ENCODE results near the gene BAZ2B.

BAZ2B gene

DNA sequence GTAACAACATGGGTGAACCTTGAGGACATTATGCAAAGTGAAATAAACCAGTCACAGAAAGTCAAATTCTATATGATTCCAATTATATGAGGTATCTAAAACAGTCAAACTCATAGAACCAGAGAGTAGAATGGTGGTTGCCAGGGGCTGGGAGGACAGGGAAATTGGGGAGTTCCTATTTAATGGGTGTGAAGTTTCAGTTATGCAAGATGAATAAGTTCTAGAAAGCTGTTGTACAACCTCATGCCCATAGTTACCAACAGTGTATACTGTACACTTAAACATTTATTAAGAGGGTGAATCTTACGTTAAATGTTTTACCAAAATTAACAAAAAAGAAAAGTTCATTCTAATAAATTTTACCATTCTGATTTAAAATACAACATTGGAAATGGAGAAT is 237.2 kb downstream of the BAZ2B start:
- H3K9me2 ChIP-seq (replicated peaks; ENCODE audit: low read depth, low read length): no peaks in the 10 kb centered on the region
- TF ChIP-seq, protein P1, sequence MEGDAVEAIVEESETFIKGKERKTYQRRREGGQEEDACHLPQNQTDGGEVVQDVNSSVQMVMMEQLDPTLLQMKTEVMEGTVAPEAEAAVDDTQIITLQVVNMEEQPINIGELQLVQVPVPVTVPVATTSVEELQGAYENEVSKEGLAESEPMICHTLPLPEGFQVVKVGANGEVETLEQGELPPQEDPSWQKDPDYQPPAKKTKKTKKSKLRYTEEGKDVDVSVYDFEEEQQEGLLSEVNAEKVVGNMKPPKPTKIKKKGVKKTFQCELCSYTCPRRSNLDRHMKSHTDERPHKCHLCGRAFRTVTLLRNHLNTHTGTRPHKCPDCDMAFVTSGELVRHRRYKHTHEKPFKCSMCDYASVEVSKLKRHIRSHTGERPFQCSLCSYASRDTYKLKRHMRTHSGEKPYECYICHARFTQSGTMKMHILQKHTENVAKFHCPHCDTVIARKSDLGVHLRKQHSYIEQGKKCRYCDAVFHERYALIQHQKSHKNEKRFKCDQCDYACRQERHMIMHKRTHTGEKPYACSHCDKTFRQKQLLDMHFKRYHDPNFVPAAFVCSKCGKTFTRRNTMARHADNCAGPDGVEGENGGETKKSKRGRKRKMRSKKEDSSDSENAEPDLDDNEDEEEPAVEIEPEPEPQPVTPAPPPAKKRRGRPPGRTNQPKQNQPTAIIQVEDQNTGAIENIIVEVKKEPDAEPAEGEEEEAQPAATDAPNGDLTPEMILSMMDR (conservative IDR thresholded peaks at IDR 0.05; ENCODE audit: low read length): no peak
- no peak for TF ChIP-seq EZH2phosphoT487 (IDR thresholded peaks at IDR 0.05; ENCODE audit: borderline replicate concordance)
- H3K36me3 ChIP-seq (ENCODE audit: insufficient read depth, low read length): no peaks in the 10 kb centered on the region; the same call in 1 of the 2 replicates
- no peak overlapping the region for H3K4me3 ChIP-seq (ENCODE audit: low read length, poor library complexity, severe bottlenecking)
- no peaks in the 10 kb centered on the region for H3K79me2 ChIP-seq (ENCODE audit: insufficient read depth, low read length)
- no peak overlapping the region for H3K9ac ChIP-seq (ENCODE audit: low read depth, low read length, poor library complexity, severe bottlenecking)
- no peaks in the 10 kb centered on the region for H3K27me3 ChIP-seq (ENCODE audit: insufficient read depth, low read length, poor library complexity, severe bottlenecking)
- H3K9me3 ChIP-seq (ENCODE audit: insufficient read depth, low read depth, low read length): no peaks in the 10 kb centered on the region
- no peak overlapping the region for H2AFZ ChIP-seq (ENCODE audit: low read length)
- peaks cover 3% of the 10 kb centered on the region; the same call in 1 of the 2 replicates for H3F3A ChIP-seq (ENCODE audit: low read depth)
- H4K20me1 ChIP-seq (ENCODE audit: insufficient read depth, low read length, poor library complexity, severe bottlenecking): no peaks in the 10 kb centered on the region
- peaks cover 18% of the 10 kb centered on the region for H3K4me1 ChIP-seq (ENCODE audit: insufficient read depth, low read length, poor library complexity, severe bottlenecking)
- H3K4me2 ChIP-seq (ENCODE audit: low read depth, low read length, poor library complexity, severe bottlenecking): no peak overlapping the region

DNA sequence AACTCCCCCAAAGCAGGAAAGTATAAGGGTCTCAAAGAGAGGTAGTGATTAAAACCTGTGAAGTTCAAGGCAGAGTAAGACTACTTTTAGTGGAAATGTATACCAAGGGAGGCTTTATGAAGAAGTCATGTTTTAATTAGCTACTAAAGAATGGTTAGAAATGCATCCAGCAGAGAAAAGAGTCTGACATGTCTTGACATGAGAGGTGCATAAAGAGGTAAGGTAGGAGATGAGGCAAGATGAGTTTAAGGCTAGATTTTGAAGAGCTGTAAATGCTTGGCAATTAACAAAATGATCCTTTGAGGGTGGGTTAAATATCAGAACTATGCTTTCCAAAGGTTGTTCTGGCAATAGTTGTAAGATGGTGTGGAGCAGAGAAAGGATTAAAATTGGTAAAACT is 241.1 kb downstream of the BAZ2B start:
- Histone ChIP-seq H3F3A (ENCODE audit: low read depth) (no peaks in the 10 kb centered on the region), H3K4me3 (ENCODE audit: low read length, poor library complexity, severe bottlenecking) (no peak overlapping the region), H3K9me3 (ENCODE audit: insufficient read depth, low read depth, low read length) (no peaks in the 10 kb centered on the region), H2AFZ (ENCODE audit: low read length) (no peak overlapping the region), H3K9me2 (replicated peaks; ENCODE audit: low read depth, low read length) (no peaks in the 10 kb centered on the region), H3K79me2 (ENCODE audit: insufficient read depth, low read length) (no peaks in the 10 kb centered on the region), H3K36me3 (ENCODE audit: insufficient read depth, low read length) (peaks cover 16% of the 10 kb centered on the region; the same call in 1 of the 2 replicates), H4K20me1 (ENCODE audit: insufficient read depth, low read length, poor library complexity, severe bottlenecking) (no peaks in the 10 kb centered on the region), H3K4me2 (ENCODE audit: low read depth, low read length, poor library complexity, severe bottlenecking) (no peak overlapping the region), H3K9ac (ENCODE audit: low read depth, low read length, poor library complexity, severe bottlenecking) (no peak overlapping the region), H3K27me3 (ENCODE audit: insufficient read depth, low read length, poor library complexity, severe bottlenecking) (no peaks in the 10 kb centered on the region), H3K4me1 (ENCODE audit: insufficient read depth, low read length, poor library complexity, severe bottlenecking) (peaks cover under 1% of the 10 kb centered on the region)
- no peak for TF ChIP-seq EZH2phosphoT487 (IDR thresholded peaks at IDR 0.05; ENCODE audit: borderline replicate concordance)
- TF ChIP-seq, protein P1 (conservative IDR thresholded peaks at IDR 0.05; ENCODE audit: low read length): no peak

DNA sequence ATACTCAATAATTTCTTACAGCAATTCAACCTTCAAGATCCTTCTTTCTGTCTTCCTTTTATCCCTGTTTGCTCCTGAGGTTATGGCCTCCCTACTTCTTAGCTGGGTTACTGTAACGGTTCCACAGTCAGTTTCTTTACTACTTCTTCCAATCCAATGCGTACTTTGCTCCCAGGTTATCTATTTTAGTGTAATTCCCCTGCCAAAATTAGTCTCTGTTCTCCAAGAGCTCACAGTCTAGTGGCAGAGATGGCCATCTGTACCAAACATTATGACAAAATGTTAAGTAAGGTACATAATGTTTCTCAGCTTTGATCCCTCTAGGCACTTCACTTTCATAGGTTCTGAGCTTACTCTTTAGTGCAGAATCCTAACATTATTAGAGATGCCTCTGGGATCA is 244.8 kb downstream of the BAZ2B start:
- H3K4me1 ChIP-seq (ENCODE audit: insufficient read depth, low read length, poor library complexity, severe bottlenecking): no peaks in the 10 kb centered on the region
- no peaks in the 10 kb centered on the region for H3K9me2 ChIP-seq (replicated peaks; ENCODE audit: low read depth, low read length)
- no peaks in the 10 kb centered on the region for H4K20me1 ChIP-seq (ENCODE audit: insufficient read depth, low read length, poor library complexity, severe bottlenecking)
- no peak overlapping the region for H3K4me2 ChIP-seq (ENCODE audit: low read depth, low read length, poor library complexity, severe bottlenecking)
- no peak overlapping the region for H3K4me3 ChIP-seq (ENCODE audit: low read length, poor library complexity, severe bottlenecking)
- H3K9me3 ChIP-seq (ENCODE audit: insufficient read depth, low read depth, low read length): no peaks in the 10 kb centered on the region
- H3F3A ChIP-seq (ENCODE audit: low read depth): no peaks in the 10 kb centered on the region
- H3K79me2 ChIP-seq (ENCODE audit: insufficient read depth, low read length): no peaks in the 10 kb centered on the region
- peaks cover 25% of the 10 kb centered on the region; the same call in 1 of the 2 replicates for H3K36me3 ChIP-seq (ENCODE audit: insufficient read depth, low read length)
- no peaks in the 10 kb centered on the region for H3K27me3 ChIP-seq (ENCODE audit: insufficient read depth, low read length, poor library complexity, severe bottlenecking)
- TF ChIP-seq, protein P1 (conservative IDR thresholded peaks at IDR 0.05; ENCODE audit: low read length): no peak
- TF ChIP-seq EZH2phosphoT487 (IDR thresholded peaks at IDR 0.05; ENCODE audit: borderline replicate concordance): no peak
- H2AFZ ChIP-seq (ENCODE audit: low read length): no peak overlapping the region
- H3K9ac ChIP-seq (ENCODE audit: low read depth, low read length, poor library complexity, severe bottlenecking): no peak overlapping the region

Data from Loucy (cell line).